SK-N-SH (cell line): ENCODE data around the gene SIGLEC15. TPM values are rescaled to one million over a fixed set of nuclear protein-coding genes. Genes with fewer than 3 reads are reported as not detected.

Experiments
- CTCF ChIA-PET: fragments of 300-600, 350-600 bp; formaldehyde crosslinking; extraction: SDS; loops from one replicate; lab custom pipeline; 2021; lab: Yijun Ruan, JAX
- POLR2A ChIA-PET: fragments of 350-600 bp; sonication (Branson Sonifier 250); formaldehyde crosslinking; extraction: SDS; loops from one replicate; lab custom pipeline; 2020; ENCODE audit warnings: antibody characterized with exemption, inconsistent platforms; lab: Yijun Ruan, JAX
- DNase-seq: peaks from one replicate; pipeline ENCODE4 v3.0.0; 2012
- H2AFZ ChIP-seq: fragments of 200-600 bp; sonication (generic); 2 replicates; pipeline ENCODE4 v1.8.1; 2016; ENCODE audit warnings: antibody characterized with exemption, mild to moderate bottlenecking, low read depth
- H3F3A ChIP-seq: fragments of 200-600 bp; sonication (generic); replicated peaks from 2 replicates; pipeline ENCODE3; 2016; ENCODE audit warnings: antibody characterized with exemption, mild to moderate bottlenecking; ENCODE audit not compliant: insufficient read depth
- H3K27ac ChIP-seq, 2 experiments: fragments of 200-500 bp in 1 of 2; fragments of 200-600 bp in 1 of 2; sonication (Bioruptor generic) in 1 of 2; sonication (generic), shearing (Covaris generic) in 1 of 2; 2 replicates each; pipeline versions ENCODE4 v1.5.1 to v1.6.1; 2014 to 2016; ENCODE audit warnings: low read depth in 2 of 2, inconsistent platforms in 1 of 2, low read length in 1 of 2, mild to moderate bottlenecking in 1 of 2, mixed read lengths in 1 of 2
- H3K27me3 ChIP-seq: fragments of 200-600 bp; sonication (generic), shearing (Covaris generic); 2 replicates; pipeline ENCODE4 v1.6.1; 2016; ENCODE audit warnings: mixed run types; ENCODE audit not compliant: insufficient read depth
- H3K36me3 ChIP-seq, 2 experiments: fragments of 200-500 bp in 1 of 2; fragments of 200-600 bp in 1 of 2; sonication (Bioruptor generic) in 1 of 2; sonication (generic) in 1 of 2; replicated peaks in 1 of 2; 2 replicates each; pipeline versions ENCODE3 to v1.5.1; 2014 to 2016; ENCODE audit warnings: low read length in 1 of 2, mild to moderate bottlenecking in 1 of 2; ENCODE audit not compliant: insufficient read depth in 2 of 2, control insufficient read depth in 1 of 2
- H3K4me1 ChIP-seq, 2 experiments: fragments of 200-500 bp in 1 of 2; fragments of 200-600 bp in 1 of 2; sonication (Bioruptor generic) in 1 of 2; sonication (generic), shearing (Covaris generic) in 1 of 2; 2 replicates each; pipeline versions ENCODE4 v1.5.1 to v1.6.1; 2014 to 2016; ENCODE audit warnings: low read depth in 1 of 2, low read length in 1 of 2, mixed run types in 1 of 2; ENCODE audit not compliant: insufficient read depth in 2 of 2, control insufficient read depth in 1 of 2
- H3K4me2 ChIP-seq: fragments of 200-600 bp; sonication (generic), shearing (Covaris generic); 2 replicates; pipeline ENCODE4 v1.6.1; 2017; ENCODE audit warnings: mixed run types
- H3K4me3 ChIP-seq, 2 experiments: fragments of 200-500 bp in 1 of 2; fragments of 200-600 bp in 1 of 2; sonication (Bioruptor generic) in 1 of 2; sonication (generic), shearing (Covaris generic) in 1 of 2; 2 replicates each; pipeline versions ENCODE4 v1.5.1 to v1.8.1; 2014 to 2016; ENCODE audit warnings: low read depth in 2 of 2, inconsistent platforms in 1 of 2, low read length in 1 of 2, mild to moderate bottlenecking in 1 of 2, mixed read lengths in 1 of 2, moderate library complexity in 1 of 2
- H3K79me2 ChIP-seq: fragments of 200-600 bp; sonication (generic); 2 replicates; pipeline ENCODE4 v1.8.1; 2017; ENCODE audit warnings: mild to moderate bottlenecking; ENCODE audit not compliant: insufficient read depth
- H3K9ac ChIP-seq: fragments of 200-600 bp; sonication (generic); 2 replicates; pipeline ENCODE4 v1.6.1; 2017; ENCODE audit warnings: mixed run types
- H3K9me2 ChIP-seq: fragments of 200-600 bp; sonication (generic); 2 replicates; pipeline ENCODE4 v1.6.1; 2017; ENCODE audit warnings: mixed run types
- H3K9me3 ChIP-seq: fragments of 200-600 bp; sonication (generic); 2 replicates; pipeline ENCODE4 v1.6.1; 2017; ENCODE audit warnings: mixed run types, mild to moderate bottlenecking, moderate library complexity
- H4K20me1 ChIP-seq: fragments of 200-600 bp; sonication (generic); 2 replicates; pipeline ENCODE4 v1.6.1; 2017; ENCODE audit warnings: mild to moderate bottlenecking, mixed run types; ENCODE audit not compliant: insufficient read depth
- CTCF ChIP-seq: fragments of 200-600 bp; sonication (generic); IDR thresholded peaks from 2 replicates; pipeline ENCODE4 v1.6.1; 2017; ENCODE audit warnings: antibody characterized with exemption, mild to moderate bottlenecking, moderate library complexity
- EZH2phosphoT487 ChIP-seq: fragments of 200-600 bp; sonication (generic); IDR thresholded peaks from 2 replicates; pipeline ENCODE4 v1.6.1; 2017; ENCODE audit warnings: low read depth, mixed run types, mild to moderate bottlenecking, antibody characterized with exemption, moderate library complexity, borderline replicate concordance
- FOSL2 ChIP-seq: IDR thresholded peaks from 2 replicates; pipeline ENCODE4 v1.4.0; 2012; ENCODE audit warnings: low read depth, mild to moderate bottlenecking, moderate library complexity, borderline replicate concordance
- FOXJ3 ChIP-seq: sonication (generic); formaldehyde crosslinking; IDR thresholded peaks from 2 replicates; pipeline ENCODE4 v1.5.1; 2020; ENCODE audit warnings: mild to moderate bottlenecking, missing genetic modification reagents
- GATA2 ChIP-seq: sonication (generic); formaldehyde crosslinking; IDR thresholded peaks from 2 replicates; pipeline ENCODE4 v1.5.0; 2020; ENCODE audit warnings: mild to moderate bottlenecking, missing genetic modification reagents
- MAX ChIP-seq: IDR thresholded peaks from 2 replicates; pipeline ENCODE4 v1.4.0; 2012; ENCODE audit warnings: low read depth
- MXI1 ChIP-seq: IDR thresholded peaks from 2 replicates; pipeline ENCODE4 v1.6.1; 2012; ENCODE audit warnings: mild to moderate bottlenecking, low read depth, low read length, improper control_type of control experiment
- NFIC ChIP-seq: IDR thresholded peaks from 2 replicates; pipeline ENCODE4 v1.4.0; 2012; ENCODE audit warnings: borderline replicate concordance
- NRF1 ChIP-seq: IDR thresholded peaks from 2 replicates; pipeline ENCODE4 v1.6.1; 2012; ENCODE audit warnings: low read depth, mild to moderate bottlenecking, low read length
- PBX3 ChIP-seq: IDR thresholded peaks from 2 replicates; pipeline ENCODE4; 2012
- POLR2AphosphoS5 ChIP-seq: IDR thresholded peaks from 2 replicates; pipeline ENCODE4 v1.6.1; 2012; ENCODE audit warnings: low read depth, low read length
- RAD21 ChIP-seq: IDR thresholded peaks from 2 replicates; pipeline ENCODE4 v1.6.1; 2012; ENCODE audit warnings: mild to moderate bottlenecking, low read length
- RXRA ChIP-seq: IDR thresholded peaks from 2 replicates; pipeline ENCODE4 v1.4.0; 2012; ENCODE audit warnings: low read depth, mild to moderate bottlenecking, borderline replicate concordance
- SIN3A ChIP-seq: IDR thresholded peaks from 2 replicates; pipeline ENCODE4 v1.6.1; 2012; ENCODE audit warnings: low read depth, mild to moderate bottlenecking, low read length, moderate library complexity, borderline replicate concordance
- SMC3 ChIP-seq: IDR thresholded peaks from 2 replicates; pipeline ENCODE4 v1.6.1; 2012; ENCODE audit warnings: low read depth, low read length, improper control_type of control experiment
- TCF12 ChIP-seq: IDR thresholded peaks from 2 replicates; pipeline ENCODE4 v1.4.0; 2012
- TEAD4 ChIP-seq: IDR thresholded peaks from 2 replicates; pipeline ENCODE4 v1.4.0; 2012; ENCODE audit warnings: mild to moderate bottlenecking, borderline replicate concordance; ENCODE audit not compliant: insufficient read depth
- USF1 ChIP-seq: IDR thresholded peaks from 2 replicates; pipeline ENCODE4 v1.4.0; 2012; ENCODE audit warnings: low read depth, borderline replicate concordance
- YY1 ChIP-seq: IDR thresholded peaks from 2 replicates; pipeline ENCODE4 v1.4.0; 2012; ENCODE audit warnings: low read depth, mild to moderate bottlenecking
- ZBTB33 ChIP-seq: IDR thresholded peaks from 2 replicates; pipeline ENCODE4 v1.4.0; 2012; ENCODE audit warnings: low read depth, borderline replicate concordance
- WGBS: methylation state at CpG from one replicate; pipeline ENCODE4 v1.1.6; 2017; ENCODE audit warnings: low lambda C conversion rate; 5-methylcytosine and 5-hydroxymethylcytosine counted together
- polyA plus RNA-seq, 3 experiments: library from polyadenylated mRNA; depleted of rRNA; stranded (reverse); fragments of >200 nt; gene quantifications; 2 replicates each; pipeline ENCODE4 v1.2.3, GENCODE V29; 2012

SIGLEC15 gene
- polyA plus RNA-seq, 1 of the 3 experiments (the other 2 are of a cell fraction): 0.10 TPM

GRCh38 chr18:45865466-45865865 is 40.0 kb downstream of the SIGLEC15 start:
- Histone ChIP-seq H3K79me2 (no peaks in the 10 kb centered on the region), H3K4me2 (no peak overlapping the region), H4K20me1 (no peaks in the 10 kb centered on the region), H3K4me3 (no peak overlapping the region), H3F3A (peaks cover 9% of the 10 kb centered on the region), H2AFZ (no peak overlapping the region), H3K4me1 (peaks cover 0 to 5% of the 10 kb centered on the region in 2 experiments; a peak in 2 of 4 replicates), H3K9me3 (peaks cover 5% of the 10 kb centered on the region; the same call in 1 of the 2 replicates), H3K27ac (no peak overlapping the region), H3K9ac (no peak overlapping the region), H3K9me2 (no peaks in the 10 kb centered on the region), H3K36me3 (peaks cover 68 to 88% of the 10 kb centered on the region in 2 experiments), H3K27me3 (no peaks in the 10 kb centered on the region)
- WGBS: 100% methylated on average over 5 of the region's 5 CpGs
- no peak for TF ChIP-seq RAD21
- TF ChIP-seq ZBTB33: no peak
- TF ChIP-seq NFIC: no peak
- TF ChIP-seq NRF1: no peak
- TF ChIP-seq FOXJ3 (CRISPR knock-in tag): no peak
- TF ChIP-seq GATA2 (CRISPR knock-in tag): no peak
- TF ChIP-seq PBX3: no peak
- TF ChIP-seq MXI1: no peak
- TF ChIP-seq TEAD4: no peak
- no peak for TF ChIP-seq RXRA
- no peak for TF ChIP-seq MAX
- no peak for TF ChIP-seq SIN3A
- no peak for TF ChIP-seq YY1
- no peak for TF ChIP-seq SMC3
- no peak for TF ChIP-seq POLR2AphosphoS5
- no peak for TF ChIP-seq TCF12
- no peak for TF ChIP-seq FOSL2
- no peak for TF ChIP-seq EZH2phosphoT487
- no peak for TF ChIP-seq USF1
- no peak for TF ChIP-seq CTCF
- CTCF ChIA-PET: interaction anchor here (1.3 to 1.5 kb wide), 2 partner anchors 15 to 211 kb away, joined by 4 read pairs; no protein-coding TSS in a partner anchor
- POLR2A ChIA-PET: no interaction called here
- no peak for DNase-seq
